OCI-M2 (cell line): ENCODE measurements around the gene TEX19.

Source experiments
- DNase-seq: peaks from one replicate; lab custom pipeline; 2025; ENCODE audit not compliant: unreplicated experiment; lab: John Stamatoyannopoulos, UW

The TEX19 gene

GRCh38 chr17:82358465-82359350, at the start of gene TEX19:
Gene TEX19 (plus strand): TSS chr17:82359247. CDS start chr17:82362151, 2,904 bp downstream.
- no peak for DNase-seq

- no peak for DNase-seq
Measured at GRCh38 chr17:82309656-82310570, 49.1 kb upstream of the TEX19 start.

DNA sequence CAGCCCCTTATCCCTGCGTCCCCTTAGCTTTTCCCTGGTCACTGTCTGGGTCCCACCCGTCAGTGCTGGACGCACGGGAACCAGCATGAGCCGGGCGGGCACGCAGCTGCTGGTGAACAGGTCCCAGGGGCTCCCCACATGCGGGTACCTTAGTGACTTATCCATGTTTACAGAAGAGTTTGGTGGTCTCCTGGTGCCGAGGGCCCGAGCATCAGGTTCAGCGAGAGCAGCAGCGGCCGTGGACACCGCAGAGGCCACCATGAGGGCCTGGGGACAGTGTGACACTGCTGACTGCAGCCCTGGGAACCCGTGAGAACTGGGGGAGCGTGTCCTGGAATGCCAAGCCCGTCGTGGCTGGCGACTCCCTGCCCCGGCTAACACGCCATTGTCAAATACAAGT, 48.2 kb upstream of the TEX19 start:
- no peak for DNase-seq

- no peak for DNase-seq
Measured at GRCh38 chr17:82311971-82312370, 47.1 kb upstream of the TEX19 start.

DNA sequence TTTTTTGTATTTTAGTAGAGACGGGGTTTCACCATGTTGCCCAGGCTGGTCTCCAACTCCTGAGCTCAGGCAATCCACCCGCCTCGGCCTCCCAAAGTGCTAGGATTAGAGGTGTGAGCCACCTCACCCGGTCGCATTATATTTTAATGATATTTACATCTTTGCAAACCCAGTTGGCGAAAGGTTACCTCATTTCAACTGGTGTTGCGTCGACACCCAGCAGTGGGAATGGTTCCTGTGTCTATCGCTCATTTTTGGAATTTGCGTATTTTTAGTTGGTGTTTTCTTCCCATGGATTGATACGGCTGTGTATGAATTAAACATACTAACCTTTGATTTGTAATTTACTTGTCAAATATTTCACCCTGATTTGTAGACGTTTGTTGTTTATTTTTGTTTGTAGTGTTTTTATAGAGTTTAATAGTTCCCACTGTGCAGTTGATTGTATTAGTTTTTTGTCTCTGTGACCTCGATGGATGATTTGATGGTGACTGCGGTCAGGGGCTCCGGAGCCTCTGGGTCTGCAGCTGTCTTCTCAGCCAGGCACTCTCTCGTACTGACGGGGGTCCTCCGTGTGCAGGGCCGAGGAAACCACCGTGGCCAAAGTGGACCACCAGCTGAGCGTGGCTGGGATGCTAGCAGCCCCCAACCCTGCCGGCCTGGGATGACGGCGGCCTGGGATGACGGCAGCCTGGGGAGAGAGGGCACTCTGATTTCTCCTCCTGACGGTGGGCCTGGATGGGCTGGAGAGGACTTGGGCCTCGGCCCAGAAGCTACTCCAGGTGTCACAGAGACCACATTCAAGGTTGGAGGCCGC, 45.6 kb upstream of the TEX19 start:
- no peak for DNase-seq

DNA sequence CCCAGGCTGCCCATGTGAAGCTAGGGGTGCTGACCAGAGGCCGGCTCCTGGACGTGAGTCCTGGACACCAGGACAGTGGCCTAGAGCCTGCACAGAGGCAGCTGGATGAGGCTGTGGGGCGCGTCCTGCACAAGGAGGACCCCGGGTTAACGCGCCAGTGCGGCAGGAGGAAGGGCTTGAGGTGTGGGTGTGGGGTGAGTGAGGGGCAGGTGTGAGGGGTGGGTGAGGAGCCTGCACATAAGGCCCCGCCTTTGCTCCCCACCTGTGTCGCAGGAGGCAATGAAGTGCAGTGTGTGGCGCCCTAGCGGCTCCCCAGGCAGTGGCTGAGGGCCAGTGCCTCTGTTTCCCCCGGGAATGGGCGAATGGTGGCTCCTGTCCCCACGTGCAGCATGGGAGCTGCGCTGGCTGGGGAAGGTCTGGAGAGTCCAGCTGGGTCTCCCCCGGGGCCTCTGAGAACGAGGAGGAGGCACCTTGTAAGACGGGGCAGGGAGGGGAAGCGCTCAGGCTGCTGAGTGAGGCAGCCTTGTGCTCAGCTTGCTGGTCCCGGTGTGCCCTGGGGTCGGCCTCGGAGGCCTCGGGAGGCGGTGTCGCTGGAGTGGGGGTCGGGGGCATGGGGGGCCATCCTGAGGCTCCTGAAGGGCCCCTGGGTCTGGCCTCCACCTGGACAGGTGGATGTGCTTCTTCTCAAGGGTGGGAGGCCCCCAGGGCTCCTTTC, 44.9 kb upstream of the TEX19 start:
- no peak for DNase-seq

GRCh38 chr17:82314727-82315605, 44.1 kb upstream of the TEX19 start:
- no peak for DNase-seq

GRCh38 chr17:82315703-82316358, 43.2 kb upstream of the TEX19 start:
- DNase-seq: no peak

GRCh38 chr17:82316651-82317393, 42.2 kb upstream of the TEX19 start:
- DNase-seq: no peak

- DNase-seq: no peak
Measured at GRCh38 chr17:82317394-82318168, 41.5 kb upstream of the TEX19 start, which contains the start of gene CD7. Gene CD7 (minus strand): TSS chr17:82317608. CDS start chr17:82317495, 113 bp downstream.

GRCh38 chr17:82318169-82318498, 40.9 kb upstream of the TEX19 start:
- no peak for DNase-seq

DNA sequence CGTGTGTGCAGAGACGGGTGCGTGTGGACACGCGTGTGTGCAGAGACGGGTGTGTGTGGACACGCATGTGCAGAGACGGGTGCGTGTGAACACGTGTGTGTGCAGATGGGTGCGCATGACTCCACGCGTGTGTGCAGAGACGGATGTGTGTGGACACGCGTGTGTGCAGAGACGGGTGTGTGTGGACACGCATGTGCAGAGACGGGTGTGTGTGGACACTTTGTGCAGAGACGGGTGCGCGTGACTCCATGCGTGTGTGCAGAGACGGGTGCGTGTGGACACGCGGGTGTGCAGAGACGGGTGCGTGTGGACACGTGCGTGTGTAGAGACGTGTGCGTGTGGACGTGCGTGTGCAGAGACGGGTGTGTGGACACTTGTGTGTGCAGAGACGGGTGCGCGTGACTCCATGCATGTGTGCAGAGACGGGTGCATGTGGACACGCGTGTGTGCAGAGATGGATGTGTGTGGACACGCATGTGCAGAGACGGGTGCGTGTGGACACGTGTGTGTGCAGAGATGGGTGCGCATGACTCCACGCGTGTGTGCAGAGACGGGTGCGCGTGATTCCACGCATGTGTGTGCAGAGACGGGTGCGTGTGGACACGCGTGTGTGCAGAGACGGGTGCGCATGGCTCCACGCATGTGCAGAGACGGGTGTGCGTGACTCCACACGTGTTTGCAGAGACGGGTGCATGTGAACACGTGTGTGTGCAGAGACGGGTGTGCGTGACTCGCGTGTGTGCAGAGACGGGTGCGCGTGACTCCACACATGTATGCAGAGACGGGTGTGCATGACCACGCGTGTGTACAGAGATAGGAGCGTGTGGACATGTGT, 40.1 kb upstream of the TEX19 start:
- DNase-seq: no peak

DNA sequence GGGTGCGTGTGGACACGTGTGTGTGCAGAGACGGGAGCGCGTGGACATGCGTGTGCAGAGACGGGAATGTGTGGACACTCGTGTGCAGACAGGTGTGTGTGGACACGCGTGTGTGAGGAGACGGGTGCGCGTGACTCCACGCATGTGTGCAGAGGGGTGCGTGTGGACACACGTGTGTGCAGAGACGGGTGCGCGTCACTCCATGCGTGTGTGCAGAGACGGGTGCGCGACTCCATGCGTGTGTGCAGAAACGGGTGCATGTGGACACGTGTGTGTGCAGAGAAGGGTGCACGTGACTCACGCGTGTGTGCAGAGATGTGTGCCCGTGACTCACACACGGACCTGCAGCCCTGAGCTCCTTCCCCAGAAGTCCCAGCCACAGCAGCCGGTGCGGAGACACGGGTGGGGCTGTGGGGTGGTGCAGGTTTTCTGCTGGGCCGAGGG, 39.4 kb upstream of the TEX19 start:
- DNase-seq: no peak

DNA sequence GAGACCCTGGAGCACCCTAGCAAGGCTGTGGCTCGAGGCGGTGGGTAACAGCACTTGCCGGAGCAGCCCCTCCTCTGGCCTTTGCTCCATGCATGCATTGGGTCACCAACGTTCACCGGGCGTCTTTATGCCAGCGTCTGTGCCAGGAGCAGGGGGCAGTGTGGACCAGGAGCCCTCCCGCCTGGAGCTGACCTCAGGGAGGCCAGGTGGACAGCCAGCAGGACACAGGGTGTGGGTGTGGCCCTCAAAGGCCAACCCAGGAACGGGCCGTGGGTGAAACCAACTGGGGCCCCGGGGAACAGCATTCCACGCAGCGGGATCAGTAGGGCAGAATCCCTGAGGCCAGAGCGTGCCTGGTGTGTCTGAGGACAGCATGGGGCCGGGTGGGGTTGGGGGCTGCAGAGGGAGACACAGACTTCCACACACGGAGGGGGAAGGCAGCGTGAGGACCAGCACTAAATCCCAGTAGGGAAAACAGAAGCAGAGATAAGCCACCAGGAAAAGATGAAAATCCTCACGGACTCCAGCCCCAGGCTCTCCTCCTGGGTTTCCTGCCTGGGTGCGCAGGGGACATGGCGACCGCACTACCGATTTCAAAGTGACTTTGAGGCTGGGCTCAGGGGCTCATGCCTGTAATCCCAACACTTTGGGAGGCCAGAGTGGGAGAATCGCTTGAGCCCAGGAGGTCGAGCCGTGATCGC, 38.8 kb upstream of the TEX19 start:
- no peak for DNase-seq

DNA sequence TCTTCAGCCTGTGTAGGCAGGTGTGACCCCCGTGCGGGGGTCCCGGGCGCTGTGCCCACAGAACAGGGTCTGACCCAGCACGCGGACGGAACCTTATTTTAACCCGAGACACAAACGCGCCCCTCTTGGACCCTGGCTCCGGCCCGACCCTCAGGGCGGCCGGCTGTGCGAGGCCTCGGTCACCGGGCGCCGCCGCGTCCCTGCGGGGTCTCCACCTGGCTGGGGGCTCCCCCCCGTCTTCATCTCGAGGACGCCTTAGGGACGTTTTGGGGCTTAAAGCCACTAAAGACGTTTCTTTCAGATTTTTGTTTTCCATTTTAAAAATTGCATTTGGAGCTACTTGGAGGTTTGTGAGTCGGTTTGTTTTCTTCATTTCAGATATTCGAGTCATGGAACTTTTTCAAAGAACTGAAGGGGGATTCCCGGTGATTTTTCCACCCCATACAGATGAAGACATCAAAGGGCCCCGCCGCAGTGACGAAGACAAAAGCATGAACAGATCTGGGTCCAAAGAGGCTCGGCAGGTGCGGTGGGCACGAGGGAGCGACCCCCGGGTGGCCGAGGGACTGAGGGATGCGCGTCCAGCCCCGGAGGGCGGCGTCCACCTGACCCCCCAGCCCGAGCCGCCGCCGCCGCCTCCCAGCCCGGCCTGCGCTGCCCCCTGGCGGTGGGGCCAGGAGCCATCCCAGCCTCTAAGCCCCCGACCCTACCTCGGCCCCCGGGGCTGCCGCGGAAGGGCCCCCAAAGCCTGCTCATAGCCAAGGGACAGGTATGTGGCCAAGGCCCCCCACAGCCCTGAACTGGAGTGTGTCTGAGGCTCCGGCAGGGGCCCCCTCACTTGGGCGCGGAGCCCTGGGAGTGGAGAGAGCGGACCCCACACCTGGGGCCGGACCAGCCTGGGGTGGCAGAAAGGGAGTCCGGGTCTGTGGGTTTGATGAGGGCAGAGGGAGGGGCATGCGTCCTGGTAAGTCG, 37.8 kb upstream of the TEX19 start:
- no peak for DNase-seq
